ENCODE data around the gene CNNM2. TPM values are rescaled to one million over a fixed set of nuclear protein-coding genes. Genes with fewer than 3 reads are reported as not detected.

CNNM2 gene
- total and polyA plus RNA-seq, 11 donors, result 1.3 to 6.3 (median 3.4) TPM

DNA sequence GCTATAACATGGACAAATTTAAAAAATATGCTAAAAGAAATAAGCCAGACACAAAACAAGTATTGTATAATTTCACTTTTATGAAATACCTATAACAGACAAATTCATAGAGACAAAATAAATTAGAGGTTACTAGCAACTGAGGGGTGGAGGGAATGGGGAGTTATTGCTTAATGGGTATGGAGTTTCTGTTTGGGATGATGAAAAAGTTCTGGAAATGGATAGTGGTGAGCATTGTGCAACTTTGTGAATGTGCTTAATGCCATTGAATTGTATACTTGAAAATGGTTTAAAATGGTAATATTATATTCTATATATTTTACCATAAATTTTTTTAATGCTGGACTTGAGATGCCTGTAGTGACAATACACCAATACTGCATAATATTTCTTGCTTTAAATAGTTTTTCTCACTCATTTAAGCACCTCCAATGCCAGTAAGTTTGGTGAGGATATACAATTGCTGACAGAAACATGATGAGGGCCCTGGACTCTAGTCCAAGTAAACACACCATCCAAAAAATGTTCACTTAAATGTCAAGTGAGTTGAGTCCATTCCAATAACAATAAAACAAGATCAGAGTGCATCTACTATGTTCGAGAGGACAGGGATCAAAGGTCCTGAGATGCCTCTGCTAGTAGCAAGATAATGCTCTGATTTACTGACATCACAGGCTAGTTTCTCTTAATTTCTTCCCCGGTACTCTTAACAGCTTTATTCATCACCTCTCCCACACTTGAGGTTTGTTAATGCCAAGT lies 203.1 kb downstream of the CNNM2 start:
- ATAC-seq, result peak in 3 of 4 donors; percentile 19 to 75 (median 63)
- WGBS, 4 donors, result 14 to 22% (median 19%) methylated on average over 2 of the region's 2 CpGs
- no peak for TF ChIP-seq POLR2A (IDR thresholded peaks at IDR 0.05)
- TF ChIP-seq, protein P1, sequence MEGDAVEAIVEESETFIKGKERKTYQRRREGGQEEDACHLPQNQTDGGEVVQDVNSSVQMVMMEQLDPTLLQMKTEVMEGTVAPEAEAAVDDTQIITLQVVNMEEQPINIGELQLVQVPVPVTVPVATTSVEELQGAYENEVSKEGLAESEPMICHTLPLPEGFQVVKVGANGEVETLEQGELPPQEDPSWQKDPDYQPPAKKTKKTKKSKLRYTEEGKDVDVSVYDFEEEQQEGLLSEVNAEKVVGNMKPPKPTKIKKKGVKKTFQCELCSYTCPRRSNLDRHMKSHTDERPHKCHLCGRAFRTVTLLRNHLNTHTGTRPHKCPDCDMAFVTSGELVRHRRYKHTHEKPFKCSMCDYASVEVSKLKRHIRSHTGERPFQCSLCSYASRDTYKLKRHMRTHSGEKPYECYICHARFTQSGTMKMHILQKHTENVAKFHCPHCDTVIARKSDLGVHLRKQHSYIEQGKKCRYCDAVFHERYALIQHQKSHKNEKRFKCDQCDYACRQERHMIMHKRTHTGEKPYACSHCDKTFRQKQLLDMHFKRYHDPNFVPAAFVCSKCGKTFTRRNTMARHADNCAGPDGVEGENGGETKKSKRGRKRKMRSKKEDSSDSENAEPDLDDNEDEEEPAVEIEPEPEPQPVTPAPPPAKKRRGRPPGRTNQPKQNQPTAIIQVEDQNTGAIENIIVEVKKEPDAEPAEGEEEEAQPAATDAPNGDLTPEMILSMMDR (IDR thresholded peaks at IDR 0.05), result no peak
- H3K9me3 ChIP-seq, result no peaks in the 10 kb centered on the region
- no peak for DNase-seq
- peaks cover 10 to 76% (median 48%) of the 10 kb centered on the region in 12 donors for H3K4me1 ChIP-seq
- intact Hi-C loops (cut with DNase I), result no loop called here
- no peaks in the 10 kb centered on the region for H3K27me3 ChIP-seq
- no peak overlapping the region for H3K4me3 ChIP-seq
- peak overlapping the region in 9 of 12 donors; percentile 1 to 55 (median 20) for H3K27ac ChIP-seq
- H3K36me3 ChIP-seq, result peaks cover 0 to 12% (median 0%) of the 10 kb centered on the region in 9 donors

DNA sequence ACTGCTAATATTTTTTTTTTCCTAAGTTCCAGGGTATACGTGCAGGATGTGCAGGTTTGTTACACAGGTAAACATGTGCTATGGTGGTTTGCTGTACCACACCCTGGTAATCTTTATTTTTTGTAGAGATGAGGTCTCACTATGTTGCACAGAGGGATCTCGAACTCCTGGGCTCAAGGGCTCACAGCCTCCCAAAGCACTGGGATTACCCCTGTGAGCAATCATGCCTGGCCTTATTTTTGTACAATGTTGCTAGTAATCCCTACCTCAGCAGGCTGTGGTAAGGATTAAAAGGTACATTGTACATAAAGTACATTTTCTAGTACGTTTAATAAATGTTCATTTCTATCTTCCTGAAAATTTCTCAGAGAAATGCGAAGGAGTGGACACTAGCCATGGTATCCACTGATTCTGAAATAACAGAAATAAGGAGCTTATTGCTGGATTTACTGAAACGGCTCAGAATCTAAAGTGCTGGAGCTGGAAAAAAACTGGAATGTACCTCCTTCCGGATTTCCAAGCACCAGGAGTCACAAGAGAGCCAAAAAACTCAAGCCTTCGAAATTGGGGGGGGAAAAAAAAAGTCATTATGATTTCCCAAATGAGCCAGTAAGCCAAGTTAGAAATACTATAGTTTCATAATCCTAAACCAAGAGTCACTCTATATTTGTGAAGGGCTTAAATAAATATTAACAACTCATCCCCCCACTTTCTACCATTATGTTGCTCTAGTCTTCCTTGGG lies 205.4 kb downstream of the CNNM2 start:
- Histone ChIP-seq H3K36me3 (peaks cover 0 to 25% (median 5%) of the 10 kb centered on the region in 9 donors), H3K4me1 (peaks cover 10 to 62% (median 48%) of the 10 kb centered on the region in 12 donors), H3K27ac (peak overlapping the region in 6 of 12 donors; percentile 0 to 44 (median 21)), H3K27me3 (no peaks in the 10 kb centered on the region), H3K4me3 (no peak overlapping the region), H3K9me3 (no peaks in the 10 kb centered on the region)
- ATAC-seq (peak in 1 of 4 donors; percentile 25), DNase-seq (no peak)
- WGBS, 4 donors, result 67 to 73% (median 71%) methylated on average over 7 of the region's 7 CpGs
- TF ChIP-seq, protein P1 (IDR thresholded peaks at IDR 0.05), result peak in 1 of 12 donors; percentile 25
- TF ChIP-seq POLR2A (IDR thresholded peaks at IDR 0.05), result no peak
- intact Hi-C loops (cut with DNase I), result no loop called here

DNA sequence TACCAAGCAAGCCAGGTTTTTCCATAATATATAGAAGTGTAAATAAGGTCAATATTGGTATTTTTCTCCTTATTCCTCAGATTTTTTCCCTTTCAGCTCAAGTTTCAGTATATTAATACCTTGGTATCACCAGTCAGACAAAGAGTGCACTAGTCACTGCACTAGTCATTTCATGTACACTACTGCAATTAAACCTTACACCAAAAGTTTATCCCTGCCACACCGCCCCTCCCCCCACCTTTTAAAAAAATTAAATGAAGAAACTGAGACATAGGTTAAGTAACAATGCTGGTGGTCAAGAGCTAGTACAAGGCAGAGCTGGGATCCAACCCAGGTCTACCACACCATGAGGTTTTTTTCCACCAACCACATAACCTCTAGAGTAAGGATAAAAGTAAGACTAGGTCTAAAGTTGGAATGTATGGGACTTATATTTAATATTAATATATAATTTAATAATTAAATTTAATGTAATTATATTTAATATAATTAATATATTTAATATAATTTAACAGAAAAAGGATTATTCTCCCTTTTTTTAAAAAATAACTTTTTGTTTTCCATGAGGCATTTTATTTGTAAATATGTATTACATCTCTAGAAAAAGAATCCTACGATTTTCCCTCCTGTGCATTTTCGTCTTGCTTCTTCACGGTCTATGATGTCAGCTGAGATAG lies 206.5 kb downstream of the CNNM2 start:
- DNase-seq (no peak), ATAC-seq (no peak)
- Histone ChIP-seq H3K9me3 (no peaks in the 10 kb centered on the region), H3K27ac (no peak overlapping the region), H3K4me3 (no peak overlapping the region), H3K4me1 (peaks cover 10 to 62% (median 47%) of the 10 kb centered on the region in 12 donors), H3K27me3 (no peaks in the 10 kb centered on the region), H3K36me3 (peaks cover 0 to 25% (median 5%) of the 10 kb centered on the region in 9 donors)
- intact Hi-C loops (cut with DNase I), result no loop called here
- TF ChIP-seq, protein P1 (IDR thresholded peaks at IDR 0.05), result no peak
- TF ChIP-seq POLR2A (IDR thresholded peaks at IDR 0.05), result no peak
- WGBS, 4 donors, result 94 to 98% (median 97%) methylated on average over 4 of the region's 4 CpGs

Data from heart left ventricle (tissue), 16 donors.